Ishikawa (cell line): ENCODE results near the gene MED19.

Experiments
- CEBPB ChIP-seq: IDR thresholded peaks from 2 replicates; pipeline ENCODE4 v1.6.1; 2012
- CREB1 ChIP-seq: IDR thresholded peaks from 2 replicates; pipeline ENCODE4 v1.6.1; 2012; ENCODE audit warnings: low read depth
- EGR1 ChIP-seq: IDR thresholded peaks from 2 replicates; pipeline ENCODE4 v1.6.1; 2012
- EP300 ChIP-seq: IDR thresholded peaks from 2 replicates; pipeline ENCODE4 v1.6.1; 2012; ENCODE audit warnings: borderline replicate concordance
- FOXM1 ChIP-seq: IDR thresholded peaks from 2 replicates; pipeline ENCODE4 v1.6.1; 2012; ENCODE audit warnings: low read depth, borderline replicate concordance
- NFIC ChIP-seq: IDR thresholded peaks from 2 replicates; pipeline ENCODE4 v1.6.1; 2012
- RAD21 ChIP-seq: IDR thresholded peaks from 2 replicates; pipeline ENCODE4 v1.6.1; 2012; ENCODE audit warnings: low read depth
- TAF1 ChIP-seq: IDR thresholded peaks from 2 replicates; pipeline ENCODE4 v1.6.1; 2012; ENCODE audit warnings: low read depth, mild to moderate bottlenecking
- TCF12 ChIP-seq: IDR thresholded peaks from 2 replicates; pipeline ENCODE4 v1.6.1; 2012; ENCODE audit warnings: low read depth
- TEAD4 ChIP-seq: IDR thresholded peaks from 2 replicates; pipeline ENCODE4 v1.6.1; 2012
- YY1 ChIP-seq: IDR thresholded peaks from 2 replicates; pipeline ENCODE4 v1.6.1; 2012; ENCODE audit warnings: low read depth
- ZBTB7A ChIP-seq: IDR thresholded peaks from 2 replicates; pipeline ENCODE4 v1.6.1; 2012; ENCODE audit warnings: low read depth
- TF ChIP-seq, protein P1 (sequence below): IDR thresholded peaks from 2 replicates; pipeline ENCODE4 v1.6.1; 2012
- TF ChIP-seq, protein P2 (sequence below): IDR thresholded peaks from 2 replicates; pipeline ENCODE4 v1.6.1; 2012; ENCODE audit warnings: low read depth, mild to moderate bottlenecking
- TF ChIP-seq, protein P3 (sequence below): IDR thresholded peaks from 2 replicates; pipeline ENCODE4 v1.6.1; 2012

The MED19 gene

DNA sequence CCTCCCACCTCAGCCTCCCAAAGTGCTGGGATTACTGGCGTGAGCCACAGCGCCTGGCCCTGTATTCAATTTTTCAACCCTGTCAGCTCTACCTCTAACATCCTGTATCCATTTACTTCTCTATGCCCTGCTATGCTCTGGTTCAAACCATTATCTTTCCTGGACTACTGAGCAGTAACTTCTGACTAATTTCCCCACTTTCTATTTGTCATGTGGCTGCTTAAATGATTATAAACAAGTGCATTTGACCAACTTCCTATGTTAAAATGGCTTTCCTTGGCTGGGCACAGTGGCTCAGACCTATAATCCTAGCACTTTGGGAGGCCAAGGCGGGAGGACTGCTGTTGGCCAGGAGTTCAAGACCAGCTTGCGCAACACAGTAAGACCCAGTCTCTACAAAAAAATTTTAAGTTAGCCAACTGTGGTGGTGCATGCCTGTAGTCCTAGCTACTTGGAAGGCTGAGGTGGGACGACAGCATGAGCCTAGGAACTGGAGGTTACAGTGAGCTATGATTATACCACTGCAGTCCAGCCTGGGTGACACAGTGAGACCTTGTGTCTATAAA, 2.1 kb downstream of the MED19 start:
- TF ChIP-seq NFIC: no peak
- TF ChIP-seq TAF1: no peak
- no peak for TF ChIP-seq RAD21
- no peak for TF ChIP-seq FOXM1
- TF ChIP-seq YY1: no peak
- TF ChIP-seq EGR1: no peak
- TF ChIP-seq CREB1: no peak
- TF ChIP-seq TCF12: no peak
- TF ChIP-seq, protein P1, sequence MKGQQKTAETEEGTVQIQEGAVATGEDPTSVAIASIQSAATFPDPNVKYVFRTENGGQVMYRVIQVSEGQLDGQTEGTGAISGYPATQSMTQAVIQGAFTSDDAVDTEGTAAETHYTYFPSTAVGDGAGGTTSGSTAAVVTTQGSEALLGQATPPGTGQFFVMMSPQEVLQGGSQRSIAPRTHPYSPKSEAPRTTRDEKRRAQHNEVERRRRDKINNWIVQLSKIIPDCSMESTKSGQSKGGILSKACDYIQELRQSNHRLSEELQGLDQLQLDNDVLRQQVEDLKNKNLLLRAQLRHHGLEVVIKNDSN: no peak
- TF ChIP-seq, protein P2, sequence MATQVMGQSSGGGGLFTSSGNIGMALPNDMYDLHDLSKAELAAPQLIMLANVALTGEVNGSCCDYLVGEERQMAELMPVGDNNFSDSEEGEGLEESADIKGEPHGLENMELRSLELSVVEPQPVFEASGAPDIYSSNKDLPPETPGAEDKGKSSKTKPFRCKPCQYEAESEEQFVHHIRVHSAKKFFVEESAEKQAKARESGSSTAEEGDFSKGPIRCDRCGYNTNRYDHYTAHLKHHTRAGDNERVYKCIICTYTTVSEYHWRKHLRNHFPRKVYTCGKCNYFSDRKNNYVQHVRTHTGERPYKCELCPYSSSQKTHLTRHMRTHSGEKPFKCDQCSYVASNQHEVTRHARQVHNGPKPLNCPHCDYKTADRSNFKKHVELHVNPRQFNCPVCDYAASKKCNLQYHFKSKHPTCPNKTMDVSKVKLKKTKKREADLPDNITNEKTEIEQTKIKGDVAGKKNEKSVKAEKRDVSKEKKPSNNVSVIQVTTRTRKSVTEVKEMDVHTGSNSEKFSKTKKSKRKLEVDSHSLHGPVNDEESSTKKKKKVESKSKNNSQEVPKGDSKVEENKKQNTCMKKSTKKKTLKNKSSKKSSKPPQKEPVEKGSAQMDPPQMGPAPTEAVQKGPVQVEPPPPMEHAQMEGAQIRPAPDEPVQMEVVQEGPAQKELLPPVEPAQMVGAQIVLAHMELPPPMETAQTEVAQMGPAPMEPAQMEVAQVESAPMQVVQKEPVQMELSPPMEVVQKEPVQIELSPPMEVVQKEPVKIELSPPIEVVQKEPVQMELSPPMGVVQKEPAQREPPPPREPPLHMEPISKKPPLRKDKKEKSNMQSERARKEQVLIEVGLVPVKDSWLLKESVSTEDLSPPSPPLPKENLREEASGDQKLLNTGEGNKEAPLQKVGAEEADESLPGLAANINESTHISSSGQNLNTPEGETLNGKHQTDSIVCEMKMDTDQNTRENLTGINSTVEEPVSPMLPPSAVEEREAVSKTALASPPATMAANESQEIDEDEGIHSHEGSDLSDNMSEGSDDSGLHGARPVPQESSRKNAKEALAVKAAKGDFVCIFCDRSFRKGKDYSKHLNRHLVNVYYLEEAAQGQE: no peak
- TF ChIP-seq, protein P3, sequence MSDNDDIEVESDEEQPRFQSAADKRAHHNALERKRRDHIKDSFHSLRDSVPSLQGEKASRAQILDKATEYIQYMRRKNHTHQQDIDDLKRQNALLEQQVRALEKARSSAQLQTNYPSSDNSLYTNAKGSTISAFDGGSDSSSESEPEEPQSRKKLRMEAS: no peak
- no peak for TF ChIP-seq CEBPB
- no peak for TF ChIP-seq TEAD4
- no peak for TF ChIP-seq EP300
- TF ChIP-seq ZBTB7A: no peak

DNA sequence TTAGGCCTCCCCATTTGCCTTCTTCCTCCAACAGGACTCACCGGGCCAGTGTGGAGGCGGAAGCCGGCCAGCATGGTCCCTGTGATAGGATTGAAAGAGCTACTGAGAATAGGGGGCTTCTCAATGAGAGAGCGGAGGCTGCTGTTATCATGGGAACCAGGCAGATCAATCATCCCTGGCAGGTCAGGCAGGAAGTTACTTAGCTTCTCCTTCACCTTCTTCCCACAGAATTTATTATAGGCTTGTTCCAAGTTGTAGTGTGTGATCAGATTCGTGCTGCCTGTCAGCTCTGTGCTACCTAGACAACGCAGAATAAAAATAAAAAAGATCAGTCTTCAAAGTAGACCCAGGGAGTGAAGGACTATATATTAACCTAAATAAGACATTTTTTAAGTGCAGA, 7.1 kb downstream of the MED19 start:
- TF ChIP-seq FOXM1 (no peak), CEBPB (no peak), TAF1 (no peak), YY1 (no peak), CREB1 (no peak), TCF12 (no peak), RAD21 (no peak), TEAD4 (no peak)
- TF ChIP-seq, protein P3: no peak
- TF ChIP-seq, protein P1: no peak

DNA sequence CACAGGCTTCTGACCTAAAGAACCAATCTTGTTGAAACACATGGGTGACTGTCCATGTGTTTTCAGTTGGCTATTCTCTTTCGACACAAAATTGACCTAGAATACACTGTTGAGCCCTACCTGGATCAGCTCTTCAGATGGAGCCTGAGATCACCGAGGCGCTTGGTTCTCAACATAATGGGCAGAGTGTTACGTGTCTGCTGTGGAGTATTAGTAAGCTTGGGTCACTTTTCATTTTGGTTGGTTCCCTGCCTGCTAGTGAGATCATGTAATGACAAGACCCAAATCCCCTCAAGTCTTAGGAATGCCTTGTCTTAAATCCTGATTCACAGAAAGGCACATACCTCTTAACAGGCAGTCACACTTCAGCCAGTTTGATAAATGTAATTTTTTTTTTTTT, 8.7 kb downstream of the MED19 start:
- TF ChIP-seq EP300 (no peak), CEBPB (no peak), NFIC (no peak), FOXM1 (no peak), TEAD4 (no peak), TCF12 (no peak), EGR1 (no peak), CREB1 (no peak), TAF1 (no peak), ZBTB7A (no peak), RAD21 (no peak), YY1 (no peak)
- TF ChIP-seq, protein P1: no peak
- TF ChIP-seq, protein P2: no peak
- TF ChIP-seq, protein P3: no peak

DNA sequence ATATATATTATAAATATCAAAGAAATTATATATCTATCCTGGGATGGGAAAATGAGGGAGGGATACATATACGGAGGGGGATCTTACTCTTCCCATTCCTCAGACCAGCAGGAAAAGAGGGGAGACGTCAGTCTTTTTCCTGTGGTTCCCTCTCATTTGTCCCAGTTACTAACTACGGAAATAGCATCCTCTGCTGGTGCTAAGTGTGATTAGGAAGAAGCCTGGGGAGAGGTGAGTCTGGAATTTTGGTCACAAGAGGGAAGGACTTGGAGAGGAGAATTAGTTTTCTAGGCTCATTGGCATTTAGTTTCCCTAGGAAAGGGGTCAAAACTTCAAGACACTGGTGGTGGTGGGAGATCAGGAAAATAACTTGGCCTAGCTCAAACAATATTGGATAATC, 11.6 kb downstream of the MED19 start:
- TF ChIP-seq, protein P2: no peak
- TF ChIP-seq, protein P1: no peak
- no peak for TF ChIP-seq CREB1
- TF ChIP-seq, protein P3: no peak
- no peak for TF ChIP-seq CEBPB
- no peak for TF ChIP-seq RAD21
- TF ChIP-seq EP300: no peak
- no peak for TF ChIP-seq EGR1
- TF ChIP-seq TAF1: no peak
- no peak for TF ChIP-seq TCF12
